HG02571 (cell line): Measurements from ENCODE around the gene ST6GALNAC3.
"Not testable (repeated sequence)": the region's sequence is repeated elsewhere in the genome, so short reads cannot be mapped to it uniquely, and the experiment has no call there.

ENCODE experiments used
- ATAC-seq: cut with Tn5 transposase; IDR thresholded peaks from one replicate; pipeline ENCODE4 v1.9.1; 2021; ENCODE audit warnings: mild to moderate bottlenecking, moderate library complexity; ENCODE audit not compliant: unreplicated experiment

Gene ST6GALNAC3

DNA sequence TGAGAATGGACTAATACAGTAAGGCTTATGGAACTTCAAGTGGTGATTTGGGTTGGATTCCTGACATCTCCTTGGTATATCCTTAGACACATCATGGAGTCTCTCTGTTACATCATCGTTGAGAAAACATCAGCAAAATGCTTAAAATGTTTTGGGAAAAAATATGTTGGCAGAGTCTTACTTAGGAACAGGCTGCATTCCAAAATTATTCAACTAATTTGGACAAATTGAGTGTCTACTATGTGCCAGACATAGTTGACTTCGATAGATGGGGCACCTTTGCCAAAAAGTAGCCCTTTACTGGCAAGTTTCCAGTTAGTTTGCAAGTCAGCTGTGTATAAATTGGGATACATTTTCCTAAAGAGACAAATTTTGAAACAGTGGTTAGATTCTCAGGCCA lies 539.3 kb downstream of the ST6GALNAC3 start:
- ATAC-seq: no peak

DNA sequence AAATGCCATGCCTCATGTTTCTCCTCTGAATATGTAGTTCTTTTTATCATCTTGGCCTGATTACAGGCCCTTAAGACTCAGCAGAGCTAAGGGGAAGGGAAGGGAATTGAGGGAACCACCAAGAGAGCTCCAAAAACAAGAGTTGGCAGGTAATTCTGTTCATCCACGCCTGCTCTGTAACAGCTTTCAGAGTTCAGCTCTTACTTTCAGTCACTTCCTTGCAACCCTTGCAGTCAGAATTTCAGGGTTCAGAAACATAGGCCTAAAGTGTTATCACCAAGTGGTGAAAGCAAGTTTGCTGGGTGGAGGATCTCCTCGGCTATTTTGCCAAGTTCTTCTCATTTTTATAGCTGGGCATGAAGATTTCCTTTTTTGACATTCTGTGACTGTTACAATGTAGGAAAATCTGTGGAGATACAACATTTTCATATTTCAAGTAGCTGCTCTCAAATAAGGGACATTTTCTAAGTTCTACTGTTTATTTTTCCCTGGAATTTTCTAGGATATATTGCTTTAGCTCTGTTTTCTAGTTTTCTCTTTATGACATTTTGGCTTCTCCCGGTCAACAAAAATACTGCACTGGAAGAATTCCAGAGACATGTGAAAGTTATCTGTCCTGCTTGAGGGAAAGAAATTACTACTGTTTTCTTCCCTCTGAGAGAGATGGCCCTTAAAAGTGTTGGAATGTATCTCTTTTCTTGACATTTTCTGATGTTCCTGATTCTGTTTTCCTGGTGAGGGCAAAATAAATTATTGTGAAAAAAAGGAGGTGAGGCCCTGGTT lies 540.9 kb downstream of the ST6GALNAC3 start:
- ATAC-seq: no peak

DNA sequence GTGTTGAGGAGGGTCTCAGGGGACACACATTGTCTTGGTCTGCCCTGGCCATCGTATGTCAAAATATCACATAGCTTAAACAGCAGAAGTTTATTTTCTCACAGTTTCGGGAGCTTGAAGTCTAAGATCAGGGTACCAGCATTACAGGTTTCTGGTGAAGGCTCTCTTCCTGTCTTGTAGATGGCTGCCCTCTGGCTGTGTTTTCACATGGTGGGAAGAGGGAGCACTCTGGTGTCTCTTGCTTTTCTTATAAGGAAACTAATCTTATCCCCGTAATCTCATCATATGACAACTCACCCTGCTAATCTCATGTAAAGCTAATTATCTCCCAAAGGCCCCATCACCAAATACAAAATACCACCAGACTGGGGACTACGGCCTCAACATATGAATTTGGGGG lies 545.8 kb downstream of the ST6GALNAC3 start:
- ATAC-seq: no peak

DNA sequence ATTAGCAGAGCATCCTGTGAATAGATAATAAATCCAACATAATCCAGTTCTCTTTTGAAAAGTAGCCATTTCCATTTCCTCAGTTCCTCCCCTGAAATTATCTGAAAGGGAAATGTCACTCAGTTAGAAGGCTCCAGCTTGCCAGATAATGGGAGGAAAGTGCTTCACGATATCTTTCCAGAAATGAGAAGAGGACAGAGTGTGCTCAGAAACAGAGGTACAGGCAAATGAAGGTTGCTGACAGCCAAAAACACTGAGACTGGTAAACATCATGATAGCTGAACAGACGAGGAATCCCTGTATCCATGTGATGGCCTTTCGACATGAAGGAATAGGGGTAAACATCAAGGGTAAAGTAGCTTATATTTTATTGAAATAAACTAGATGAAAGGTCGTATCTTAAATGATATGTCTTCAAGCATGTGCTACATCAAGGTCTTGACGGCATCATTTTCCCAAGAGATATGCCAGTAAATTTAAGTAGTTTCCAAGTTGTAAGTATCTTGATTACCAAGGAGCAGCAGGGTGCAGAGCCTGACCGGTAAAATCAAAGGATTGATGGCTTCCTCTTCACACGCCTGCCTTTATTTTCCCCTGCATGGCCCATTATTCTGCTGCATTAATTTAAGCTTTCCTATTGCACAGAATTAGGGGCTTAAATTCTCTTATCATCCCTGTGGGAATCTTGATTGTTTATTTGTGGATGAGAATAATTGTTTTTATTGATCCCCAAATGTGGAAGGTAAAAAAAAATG lies 548.4 kb downstream of the ST6GALNAC3 start:
- no peak for ATAC-seq

DNA sequence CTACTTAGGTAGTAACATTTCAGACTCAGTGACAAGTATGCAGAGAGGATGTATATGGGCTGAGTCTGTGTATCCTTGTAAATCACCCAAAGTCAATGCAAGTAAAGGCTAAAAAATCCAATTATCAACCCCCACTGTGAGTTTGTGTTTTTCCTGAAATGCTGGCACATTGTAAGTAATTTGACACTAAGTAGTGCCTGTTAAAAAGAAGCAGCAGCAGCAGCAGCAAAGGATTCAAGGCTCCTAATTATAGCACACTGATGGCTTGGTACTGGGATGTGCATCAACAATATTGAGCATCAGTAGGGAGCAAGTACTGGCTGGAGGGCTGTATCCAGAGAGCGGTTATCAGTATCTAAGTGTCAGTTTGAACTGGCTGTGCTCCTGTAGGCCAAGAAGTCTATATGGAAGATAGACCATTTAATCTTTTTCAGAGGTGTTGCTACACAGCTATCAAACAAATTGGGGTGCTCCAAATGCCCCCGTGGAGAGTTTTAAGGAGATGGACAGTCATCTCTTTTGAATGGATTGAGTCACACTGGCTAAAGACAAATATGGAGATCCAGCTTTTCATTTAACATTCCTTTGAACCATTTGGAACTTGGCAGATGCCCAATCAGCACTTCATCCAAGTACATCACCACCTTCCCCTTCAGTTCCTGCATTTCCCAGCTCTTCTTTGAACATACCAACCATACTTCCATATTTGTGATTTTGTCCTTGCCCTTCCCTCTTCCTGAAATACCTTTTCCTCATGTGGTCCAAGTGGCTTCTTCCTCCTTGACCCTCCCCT lies 551.5 kb downstream of the ST6GALNAC3 start:
- ATAC-seq: no peak

DNA sequence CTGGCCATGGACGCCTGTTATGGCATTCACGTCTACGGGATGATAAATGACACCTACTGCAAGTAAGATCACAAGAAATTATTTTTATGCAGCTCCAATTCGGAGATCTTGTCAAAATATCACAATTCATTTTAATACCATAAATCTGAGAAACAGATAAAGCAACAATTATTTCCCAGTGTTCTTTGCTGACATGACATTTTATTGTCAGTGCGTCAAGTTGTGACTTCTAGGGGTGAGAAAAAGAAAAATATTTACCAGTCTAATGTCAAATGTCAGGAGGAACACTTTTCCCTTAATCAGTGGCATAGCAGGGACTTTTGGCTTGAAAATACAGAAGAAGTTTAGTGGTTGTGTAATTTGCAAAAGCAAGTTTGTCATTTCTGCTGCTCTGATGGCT lies 553.0 kb downstream of the ST6GALNAC3 start:
- no peak for ATAC-seq

DNA sequence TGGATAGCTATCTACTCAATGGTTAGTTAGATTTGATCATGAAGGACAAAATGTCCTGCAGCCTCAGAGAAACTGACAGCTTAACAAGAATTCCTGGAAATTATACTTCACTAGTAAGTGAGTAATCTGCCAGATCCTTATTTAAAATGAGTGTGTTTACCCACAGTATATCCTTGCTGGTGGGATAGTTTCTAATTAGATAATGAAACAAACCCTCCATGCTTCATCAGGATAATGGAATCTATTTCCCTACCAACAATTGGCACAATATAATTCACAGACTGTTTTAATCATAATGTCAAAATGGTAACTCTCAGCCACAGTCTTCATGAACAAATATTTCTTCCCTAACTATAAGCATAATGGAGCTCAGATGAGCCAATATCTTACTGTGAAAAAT lies 553.4 kb downstream of the ST6GALNAC3 start:
- ATAC-seq: no peak

DNA sequence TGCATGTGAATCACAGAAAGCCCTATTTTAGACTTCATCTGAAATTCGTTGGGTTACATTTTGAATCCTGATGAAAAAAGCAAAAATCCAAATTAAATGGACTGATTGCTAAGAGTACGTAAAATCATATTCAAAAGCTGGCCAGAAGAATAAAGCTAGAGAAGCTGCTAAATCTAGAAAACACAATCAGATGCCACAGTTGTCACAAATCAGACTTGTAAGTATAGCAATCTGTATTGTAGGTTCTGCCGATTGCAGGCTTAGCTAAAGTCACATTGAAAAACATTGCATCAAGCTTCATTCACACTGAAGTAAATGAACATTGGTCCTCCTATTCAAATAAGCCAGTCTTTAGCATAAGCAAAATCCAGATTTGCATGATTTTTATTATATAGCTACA lies 557.6 kb downstream of the ST6GALNAC3 start:
- no peak for ATAC-seq

DNA sequence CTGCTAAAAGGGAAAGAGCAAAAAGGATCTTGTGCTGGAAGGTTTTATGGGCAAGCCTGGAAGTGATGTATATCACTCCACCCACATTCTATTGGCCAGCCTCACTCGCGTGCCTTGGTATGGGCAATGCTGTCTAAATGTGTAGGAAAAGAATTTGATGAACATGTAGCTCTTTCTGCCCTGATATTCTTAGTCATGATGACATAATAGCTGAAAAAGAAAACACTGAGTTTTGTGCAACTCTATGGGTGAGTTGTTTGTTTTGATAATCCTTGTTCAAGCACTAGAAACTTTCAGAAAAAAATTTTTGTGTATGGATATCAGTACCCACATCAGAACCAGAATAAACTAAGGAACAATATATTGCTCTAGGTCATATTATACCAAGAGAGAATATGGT lies 561.2 kb downstream of the ST6GALNAC3 start:
- no peak for ATAC-seq

DNA sequence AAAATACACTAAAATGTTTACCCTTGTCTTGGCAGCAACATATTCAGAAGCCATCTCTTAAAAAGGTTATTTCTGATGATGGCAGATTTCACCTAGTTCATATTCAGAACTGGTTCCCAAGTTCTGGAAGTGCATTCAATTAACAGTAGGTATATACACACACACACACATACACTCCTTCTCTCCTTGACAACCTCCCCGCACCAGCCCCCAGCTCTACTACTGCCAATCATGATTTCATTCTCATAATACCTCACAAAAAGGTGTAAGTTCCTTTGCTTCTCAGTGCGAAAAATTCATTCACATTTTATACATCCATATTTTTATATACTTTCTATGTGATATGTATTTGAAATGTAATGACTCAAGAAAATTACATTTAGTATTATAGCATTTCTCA lies 564.6 kb downstream of the ST6GALNAC3 start:
- no peak for ATAC-seq

DNA sequence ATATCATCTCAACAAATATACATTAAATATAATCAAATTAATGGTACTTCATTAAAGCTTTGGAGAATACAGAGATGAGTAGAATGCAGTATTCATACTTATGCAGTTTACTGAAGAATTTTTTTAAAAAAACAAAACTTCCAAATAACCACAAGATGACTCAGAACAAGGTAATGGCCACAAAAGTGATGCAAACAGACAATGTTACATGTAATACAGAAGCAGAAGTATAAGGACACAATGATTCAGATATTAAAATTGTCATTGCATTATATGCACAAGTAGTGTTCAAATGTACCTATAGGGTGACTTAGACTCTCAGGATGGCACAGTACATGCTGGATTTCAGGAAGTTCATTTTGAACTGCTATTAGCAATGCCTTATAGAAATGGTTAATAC lies 565.5 kb downstream of the ST6GALNAC3 start:
- no peak for ATAC-seq

DNA sequence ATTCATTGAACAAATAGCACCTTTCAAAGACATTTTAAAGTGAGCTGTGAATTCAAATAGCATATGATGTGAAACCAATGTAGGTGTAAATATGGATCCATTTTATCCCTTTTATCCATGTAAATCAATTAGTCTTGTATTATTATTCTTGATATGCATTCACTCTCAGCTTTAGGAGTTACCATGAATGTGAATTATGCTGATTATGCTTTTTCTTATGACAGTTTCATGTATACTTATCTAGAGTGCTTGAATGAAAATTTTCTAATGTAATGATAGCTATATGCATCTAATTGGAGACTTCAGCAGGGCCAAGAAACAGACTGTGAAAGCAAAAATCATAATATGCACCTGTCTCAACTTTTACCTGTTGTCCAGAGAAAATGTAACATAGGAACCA lies 566.2 kb downstream of the ST6GALNAC3 start:
- ATAC-seq: no peak

DNA sequence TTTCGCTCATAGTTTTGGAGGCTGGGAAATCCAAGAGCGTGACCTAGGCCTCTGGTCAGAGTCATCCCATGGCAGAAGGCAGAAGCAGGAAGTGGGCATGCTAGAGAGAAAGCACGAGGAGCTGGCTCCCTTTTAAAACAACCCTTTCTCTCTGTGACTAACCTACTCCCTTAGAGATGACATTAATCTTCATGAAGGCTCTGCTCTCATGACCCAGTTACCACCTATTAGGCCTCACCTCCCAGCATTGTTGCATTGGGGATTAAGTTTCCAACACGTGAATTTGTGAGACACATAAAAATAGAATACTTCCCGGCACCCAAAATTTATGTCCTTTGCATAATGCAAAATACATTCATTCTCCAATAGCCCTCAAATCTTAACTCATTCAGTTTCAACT lies 569.6 kb downstream of the ST6GALNAC3 start:
- ATAC-seq: no peak

DNA sequence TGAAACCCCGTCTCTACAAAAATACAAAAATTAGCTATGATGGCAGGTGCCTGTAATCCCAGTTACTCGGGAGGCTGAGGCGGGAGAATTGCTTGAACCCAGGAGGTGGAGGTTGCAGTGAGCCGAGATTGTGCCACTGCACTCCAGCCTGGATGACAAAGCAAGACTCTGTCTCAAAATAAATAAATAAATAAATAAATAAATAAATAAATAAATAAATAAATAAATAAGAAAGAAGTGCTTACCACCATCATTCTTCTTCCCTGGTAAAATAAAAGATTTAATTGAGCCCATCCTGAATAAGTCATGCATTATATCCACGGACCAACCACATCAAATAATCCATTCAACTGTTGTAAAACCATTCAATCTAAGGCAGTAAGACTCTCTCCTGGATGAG lies 578.3 kb downstream of the ST6GALNAC3 start:
- not testable (repeated sequence) for ATAC-seq

DNA sequence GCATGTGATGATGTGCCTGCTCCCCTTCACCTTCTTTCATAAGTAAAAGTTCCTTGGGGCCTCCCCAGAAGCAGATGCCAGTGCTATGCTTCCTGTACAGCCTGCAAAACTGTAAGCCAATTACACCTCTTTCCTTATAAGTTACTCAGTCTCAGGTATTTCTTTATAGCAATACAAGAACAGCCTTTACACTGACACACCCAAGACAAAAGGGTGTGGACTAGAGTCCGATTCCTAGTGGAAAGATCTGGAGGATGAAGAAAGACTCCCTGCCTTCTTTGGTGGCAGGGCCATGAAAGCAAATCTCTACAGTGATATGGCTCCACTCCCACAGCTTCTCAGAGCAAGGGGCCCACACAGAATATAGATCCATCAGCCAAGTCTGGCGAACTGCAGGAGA lies 583.1 kb downstream of the ST6GALNAC3 start:
- ATAC-seq: no peak

DNA sequence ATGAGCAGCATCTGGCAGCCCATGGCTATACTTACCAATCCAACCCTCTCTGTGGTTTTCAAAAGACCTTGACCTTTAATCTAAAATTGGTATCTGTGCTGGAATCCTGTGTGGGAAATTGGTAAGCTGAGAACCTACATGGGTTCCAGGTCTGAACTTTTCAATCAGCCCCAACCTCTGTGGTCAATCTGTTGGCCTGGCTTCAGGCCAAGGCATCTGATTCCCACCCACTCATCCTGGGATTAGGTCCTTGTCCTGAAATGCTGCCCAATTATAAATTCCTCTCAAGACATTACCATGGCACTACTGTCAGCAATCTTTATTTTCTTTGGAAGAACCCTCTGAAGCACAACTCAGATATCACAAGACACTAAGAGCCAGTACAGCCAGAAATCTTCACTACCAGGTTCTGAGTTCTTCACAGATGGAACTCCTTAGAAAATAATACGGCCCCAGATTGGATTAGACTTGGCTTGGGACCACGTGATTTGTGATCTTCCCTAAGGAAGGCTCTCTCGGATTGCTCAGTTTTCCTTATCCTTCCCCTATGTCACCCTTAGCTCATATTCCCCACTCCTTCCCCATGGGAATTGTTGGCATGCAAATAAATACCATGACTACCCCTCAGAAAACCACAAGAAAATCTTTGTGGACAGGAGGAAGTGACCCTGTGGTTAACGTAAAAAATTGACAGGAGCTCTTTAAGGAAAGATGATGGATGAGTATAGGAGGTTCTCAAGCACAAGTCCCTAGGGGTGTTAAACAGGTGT lies 584.8 kb downstream of the ST6GALNAC3 start:
- no peak for ATAC-seq

DNA sequence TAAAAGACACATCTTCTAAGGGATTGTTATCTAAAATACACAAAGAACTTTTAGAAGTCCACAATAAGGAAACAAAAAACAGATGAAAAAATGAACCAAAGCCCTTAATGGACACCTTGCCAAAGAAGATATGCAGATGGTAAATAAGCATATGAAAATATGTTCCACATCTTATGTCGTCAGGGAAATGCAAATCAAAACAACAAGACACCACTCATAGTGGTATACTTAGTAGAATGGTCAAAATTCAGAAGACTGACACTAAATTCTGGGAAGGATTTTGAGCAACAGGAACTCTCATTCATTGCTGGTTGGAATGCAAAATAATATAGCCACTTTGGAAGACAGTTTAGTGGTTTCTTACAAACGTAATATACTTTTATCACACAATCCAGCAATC lies 587.0 kb downstream of the ST6GALNAC3 start:
- ATAC-seq: no peak

DNA sequence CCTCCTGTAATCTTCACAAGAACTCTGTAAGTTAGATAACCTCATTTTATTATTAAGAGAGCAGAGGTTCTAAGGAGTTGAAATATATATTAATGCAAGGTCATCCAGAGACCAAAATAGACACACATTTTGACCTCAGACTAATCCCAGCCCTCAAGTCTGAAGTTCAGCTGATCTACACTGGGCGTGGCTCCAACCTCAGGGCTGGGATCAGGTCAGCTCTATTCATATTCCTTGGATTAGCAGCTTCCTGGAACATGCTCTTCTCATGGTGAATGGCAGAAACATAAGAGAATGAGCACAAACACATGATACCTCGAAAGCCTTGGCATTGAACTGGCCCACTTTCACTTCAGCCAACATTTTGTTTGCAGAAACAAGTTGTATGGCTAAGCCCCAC lies 592.0 kb downstream of the ST6GALNAC3 start:
- ATAC-seq: no peak

DNA sequence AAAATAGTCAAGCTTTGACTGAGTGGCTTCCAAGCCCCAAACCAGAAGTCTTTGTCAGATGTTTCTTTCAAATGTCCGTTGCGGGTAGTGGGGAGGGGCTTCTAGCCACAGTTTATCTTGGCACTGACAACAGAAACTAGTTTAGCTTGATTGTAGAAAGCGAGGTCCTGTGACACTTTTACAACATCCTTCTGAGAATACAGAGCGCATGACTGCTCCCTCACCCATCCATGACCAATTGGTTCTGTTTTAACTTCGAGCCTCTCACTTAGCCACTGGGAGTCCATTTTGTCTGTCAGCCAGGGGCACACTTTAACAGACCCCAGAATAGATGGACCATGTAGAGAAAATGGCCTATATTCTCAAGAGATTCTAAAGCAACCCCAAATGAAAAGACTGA lies 593.5 kb downstream of the ST6GALNAC3 start:
- ATAC-seq: no peak

DNA sequence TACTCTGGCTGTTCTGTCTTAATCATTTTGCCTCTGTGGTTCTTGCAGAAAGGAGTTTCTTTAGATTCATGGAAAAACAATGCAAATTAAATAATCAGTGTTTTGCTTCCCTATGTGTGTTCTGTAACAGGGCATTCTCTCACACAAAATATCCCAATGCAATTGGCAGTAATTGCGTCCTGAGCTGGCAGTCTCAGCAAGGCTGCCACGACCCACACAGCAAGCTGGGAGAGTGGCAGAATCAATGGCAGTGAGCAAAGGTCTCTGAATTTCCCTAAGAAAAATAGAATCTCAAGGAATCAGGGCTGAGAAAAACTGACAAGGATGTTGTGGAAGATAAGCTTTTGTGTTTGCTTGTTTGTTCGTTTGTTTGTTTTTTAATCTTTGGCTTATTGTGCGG lies 594.6 kb downstream of the ST6GALNAC3 start:
- no peak for ATAC-seq
